ENCODE results near the gene NCAPH2.
"Not testable (repeated sequence)": the region's sequence is repeated elsewhere in the genome, so short reads cannot be mapped to it uniquely, and the experiment has no call there.

NCAPH2 gene

DNA sequence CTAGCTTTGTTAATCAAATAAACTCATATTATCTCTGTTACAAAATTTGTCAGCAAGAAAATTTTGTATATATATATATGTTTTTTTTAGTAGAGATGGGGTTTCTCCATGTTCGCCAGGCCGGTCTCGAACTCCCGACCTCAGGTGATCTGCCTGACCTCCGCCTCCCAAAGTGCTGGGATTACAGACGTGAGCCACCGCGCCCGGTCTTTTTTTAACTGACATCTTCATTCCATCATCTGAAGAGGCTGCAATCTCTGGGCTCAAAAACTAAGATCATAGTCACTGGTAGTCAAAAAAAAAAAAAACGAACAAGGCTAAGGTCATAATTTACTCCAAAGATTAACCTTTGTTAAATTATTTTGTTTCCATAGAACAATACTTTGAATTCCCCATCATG, 32.4 kb downstream of the NCAPH2 start:
- ChIA-PET CTCF (interaction anchor here (0.8 to 2.4 kb wide), 2 partner anchors 11 to 23 kb away, joined by 4 to 10 read pairs; partner anchors contain the start of gene TYMP), POLR2A (ENCODE audit: low non-redundant PET) (interaction anchor here (0.7 to 1.6 kb wide), 2 partner anchors 23 to 25 kb away, joined by 3 to 5 read pairs; no protein-coding TSS in a partner anchor)
- no peak for TF ChIP-seq CTCF (conservative IDR thresholded peaks at IDR 0.05; ENCODE audit: low read depth)
- DNase-seq (ENCODE audit: low spot score) = no peak
- peak overlapping the region; percentile 96 for H3K27ac ChIP-seq

- peak overlapping the region; percentile 85 for H3K27ac ChIP-seq
- DNase-seq (ENCODE audit: low spot score); POLR2A ChIA-PET (ENCODE audit: low non-redundant PET); CTCF ChIA-PET: not testable (repeated sequence)
Measured at GRCh38 chr22:50541667-50542026, 33.6 kb downstream of the NCAPH2 start.

DNA sequence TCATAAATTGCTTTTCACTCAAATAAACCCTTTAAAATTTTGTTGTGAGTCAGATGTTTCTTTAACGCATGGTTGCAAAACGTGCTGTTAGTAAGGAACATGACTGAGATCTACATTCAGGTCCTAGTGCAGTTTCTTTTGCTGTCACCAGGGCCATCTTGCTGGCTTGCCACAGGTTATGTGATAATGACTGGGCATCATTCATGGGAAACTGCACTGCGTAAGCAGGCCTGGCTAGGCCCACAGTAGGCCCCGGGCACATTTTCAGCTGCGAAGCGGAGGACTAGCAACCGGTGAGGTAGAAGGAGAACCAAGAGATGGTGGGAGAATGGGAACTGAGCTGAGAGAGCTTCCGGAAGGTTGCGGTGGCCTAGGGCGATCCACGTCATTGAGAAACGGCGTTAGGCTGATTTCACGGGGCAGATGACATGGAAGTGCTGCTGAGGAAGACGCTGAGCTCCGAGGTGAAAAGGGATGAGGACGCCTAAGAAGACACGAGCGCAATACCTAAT, 34.4 kb downstream of the NCAPH2 start:
- POLR2A ChIA-PET (ENCODE audit: low non-redundant PET) = no interaction called here
- H3K27ac ChIP-seq = peak overlapping the region; percentile 85
- DNase-seq (ENCODE audit: low spot score) = no peak
- no peak for TF ChIP-seq CTCF (conservative IDR thresholded peaks at IDR 0.05; ENCODE audit: low read depth)
- CTCF ChIA-PET = interaction anchor here (0.7 kb wide), 1 partner anchor 21 kb away, joined by 3 read pairs; no protein-coding TSS in a partner anchor

GRCh38 chr22:50544078-50544745, 36.2 kb downstream of the NCAPH2 start:
- DNase-seq (ENCODE audit: low spot score) = no peak
- ChIA-PET POLR2A (ENCODE audit: low non-redundant PET) (no interaction called here), CTCF (interaction anchor here (1.0 kb wide), 1 partner anchor 18 kb away, joined by 3 read pairs; the partner anchor contains the start of gene SCO2)
- peak overlapping the region; percentile 67 for H3K27ac ChIP-seq
- TF ChIP-seq CTCF (conservative IDR thresholded peaks at IDR 0.05; ENCODE audit: low read depth) = peak; percentile 50

DNA sequence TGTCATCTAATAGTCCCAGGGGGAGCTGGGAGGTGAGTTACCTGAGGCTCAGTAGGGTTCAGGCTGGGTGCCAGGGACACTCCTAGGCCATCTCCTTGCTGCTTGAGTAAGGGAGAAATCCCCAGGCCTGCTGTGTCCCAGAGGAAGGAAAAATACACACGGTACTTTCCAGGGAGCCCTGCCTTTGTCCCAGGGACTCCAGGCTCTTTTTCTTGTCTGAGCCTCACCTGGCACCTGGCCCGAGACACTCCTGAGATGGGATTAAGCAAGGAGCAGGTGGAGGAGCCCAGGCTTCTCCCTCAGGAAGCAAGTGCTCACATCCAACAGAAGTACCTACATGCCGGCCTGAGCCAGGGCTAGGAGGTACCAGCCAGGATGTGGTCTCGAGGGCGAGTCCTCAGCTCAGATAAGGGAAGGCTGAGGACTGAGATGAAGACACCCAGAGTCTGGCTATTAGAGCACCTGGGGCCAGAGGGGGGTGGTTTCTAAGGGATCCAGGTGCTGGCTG, 36.8 kb downstream of the NCAPH2 start:
- ChIA-PET CTCF (interaction anchor here (1.0 kb wide), 1 partner anchor 19 kb away, joined by 3 read pairs; the partner anchor contains the start of gene SCO2), POLR2A (ENCODE audit: low non-redundant PET) (no interaction called here)
- DNase-seq (ENCODE audit: low spot score) = no peak
- H3K27ac ChIP-seq = peak overlapping the region; percentile 67
- TF ChIP-seq CTCF (conservative IDR thresholded peaks at IDR 0.05; ENCODE audit: low read depth) = no peak

GRCh38 chr22:50545522-50546325, 37.7 kb downstream of the NCAPH2 start, which contains the start of gene KLHDC7B:
KLHDC7B (plus strand) TSS chr22:50545899; CDS start chr22:50546244, 345 bp downstream.
- peak within 1 kb of the TSS; percentile 67 for H3K27ac ChIP-seq
- POLR2A ChIA-PET (ENCODE audit: low non-redundant PET) = interaction anchor here (1.2 kb wide), 1 partner anchor 14 kb away, joined by 4 read pairs; no protein-coding TSS in a partner anchor
- DNase-seq (ENCODE audit: low spot score) = no peak
- CTCF ChIA-PET = no interaction called here
- no peak for TF ChIP-seq CTCF (conservative IDR thresholded peaks at IDR 0.05; ENCODE audit: low read depth)

Data from RWPE1 (cell line).